H1 (cell line): Measurements from ENCODE around the gene ARID5B. TPM values are rescaled to one million over a fixed set of nuclear protein-coding genes. Genes with fewer than 3 reads are reported as not detected.

Source experiments
- CTCF ChIA-PET: fragments of 300-600 bp; sonication (Branson Sonifier 250); formaldehyde crosslinking; loops from one replicate; lab custom pipeline; 2021; ENCODE audit not compliant: partially characterized antibody; lab: Charles Lee
- POLR2A ChIA-PET: fragments of 300-600 bp; sonication (Branson Sonifier 250); formaldehyde crosslinking; loops from one replicate; lab custom pipeline; 2021; ENCODE audit warnings: inconsistent platforms; ENCODE audit not compliant: partially characterized antibody; lab: Charles Lee
- DNase-seq, 2 experiments: peaks; one replicate each; pipeline versions ENCODE4 v3.0.0 to v3.0.0-alpha.2; 2010 to 2022; ENCODE audit warnings: low spot score in 2 of 2, low read depth in 1 of 2, mixed read lengths in 1 of 2
- FAIRE-seq: peaks from 2 replicates; lab custom pipeline; 2011; peaks lifted over from hg19 to GRCh38; lab: Jason Lieb, UNC
- H2AFZ ChIP-seq: 2 replicates; pipeline ENCODE4 v1.8.1; 2012; ENCODE audit warnings: low read length, inconsistent platforms
- H2AK5ac ChIP-seq: 2 replicates; pipeline ENCODE4 v1.6.1; 2013; ENCODE audit warnings: low read depth, low read length
- H2BK120ac ChIP-seq: replicated peaks from 2 replicates; pipeline ENCODE3; 2013; ENCODE audit warnings: low read depth, low read length, inconsistent platforms
- H2BK12ac ChIP-seq: 2 replicates; pipeline ENCODE4 v1.6.1; 2013; ENCODE audit warnings: low read depth, low read length
- H2BK15ac ChIP-seq: 2 replicates; pipeline ENCODE4 v1.6.1; 2013; ENCODE audit warnings: low read length
- H2BK20ac ChIP-seq: 2 replicates; pipeline ENCODE4 v1.6.1; 2013; ENCODE audit warnings: low read length
- H2BK5ac ChIP-seq: 2 replicates; pipeline ENCODE4 v1.6.1; 2013; ENCODE audit warnings: low read depth, low read length
- H3K14ac ChIP-seq: 2 replicates; pipeline ENCODE4 v1.6.1; 2013; ENCODE audit warnings: inconsistent platforms; ENCODE audit not compliant: insufficient read length
- H3K18ac ChIP-seq: 2 replicates; pipeline ENCODE4 v1.6.1; 2013; ENCODE audit warnings: low read length; ENCODE audit errors: extremely low read depth
- H3K23ac ChIP-seq: 2 replicates; pipeline ENCODE4 v1.6.1; 2013; ENCODE audit warnings: inconsistent platforms; ENCODE audit not compliant: insufficient read length
- H3K23me2 ChIP-seq: 2 replicates; pipeline ENCODE4 v1.6.1; 2013; ENCODE audit warnings: low read depth, low read length
- H3K27ac ChIP-seq: 2 replicates; pipeline ENCODE4 v1.6.1; 2011; ENCODE audit warnings: low read depth, low read length, inconsistent platforms
- H3K27me3 ChIP-seq, 4 experiments: replicated peaks in 1 of 4; 1 replicate in 1 of 4; 2 replicates in 3 of 4; pipeline versions ENCODE4 v1.6.1 to v1.8.1; 2011 to 2013; ENCODE audit warnings: low read length in 3 of 4, mild to moderate bottlenecking in 3 of 4, inconsistent platforms in 2 of 4, mixed read lengths in 2 of 4, moderate library complexity in 1 of 4; ENCODE audit not compliant: control insufficient read depth in 3 of 4, insufficient read depth in 3 of 4; ENCODE audit errors: extremely low read depth in 1 of 4
- H3K36me3 ChIP-seq, 4 experiments: 2 replicates each; pipeline versions ENCODE4 v1.6.1 to v1.8.1; 2011 to 2013; ENCODE audit warnings: mild to moderate bottlenecking in 4 of 4, low read length in 3 of 4, moderate library complexity in 2 of 4, control low read depth in 1 of 4, inconsistent platforms in 1 of 4; ENCODE audit not compliant: insufficient read depth in 4 of 4, control insufficient read depth in 2 of 4
- H3K4ac ChIP-seq: replicated peaks from 2 replicates; pipeline ENCODE3; 2013; ENCODE audit warnings: low read length, low read depth, mixed read lengths, inconsistent platforms; ENCODE audit not compliant: insufficient read length
- H3K4me1 ChIP-seq, 4 experiments: replicated peaks in 1 of 4; 1 replicate in 1 of 4; 2 replicates in 3 of 4; pipeline versions ENCODE4 v1.6.1 to v1.8.1; 2011 to 2013; ENCODE audit warnings: low read length in 3 of 4, inconsistent platforms in 2 of 4, mixed read lengths in 1 of 4; ENCODE audit not compliant: insufficient read depth in 4 of 4, control insufficient read depth in 3 of 4
- H3K4me2 ChIP-seq, 2 experiments: 2 replicates each; pipeline versions ENCODE4 v1.6.1 to v1.8.1; 2011 to 2013; ENCODE audit warnings: low read depth in 2 of 2, low read length in 2 of 2, control low read depth in 1 of 2, inconsistent platforms in 1 of 2, mild to moderate bottlenecking in 1 of 2; ENCODE audit not compliant: insufficient read depth in 1 of 2
- H3K4me3 ChIP-seq, 4 experiments: fragments of 200-600, 300-600 bp in 1 of 4; sonication (generic), shearing (Covaris generic), sonication (Bioruptor Twin) in 1 of 4; 2 replicates each; pipeline versions ENCODE4 v1.5.1 to v1.8.1; 2011 to 2016; ENCODE audit warnings: low read length in 4 of 4, low read depth in 3 of 4, control low read depth in 2 of 4, inconsistent platforms in 2 of 4, mild to moderate bottlenecking in 2 of 4, mixed read lengths in 1 of 4, moderate library complexity in 1 of 4; ENCODE audit not compliant: insufficient read depth in 2 of 4; ENCODE audit errors: extremely low read depth in 1 of 4
- H3K56ac ChIP-seq: replicated peaks from 2 replicates; pipeline ENCODE3; 2013; ENCODE audit warnings: low read depth, mild to moderate bottlenecking, mixed read lengths, low read length, inconsistent platforms; ENCODE audit not compliant: insufficient read length
- H3K79me1 ChIP-seq: 2 replicates; pipeline ENCODE4 v1.6.1; 2013; ENCODE audit warnings: low read depth, low read length, control low read depth
- H3K79me2 ChIP-seq, 2 experiments: 2 replicates each; pipeline versions ENCODE4 v1.6.1 to v1.8.1; 2012 to 2013; ENCODE audit warnings: low read length in 2 of 2, mild to moderate bottlenecking in 2 of 2, inconsistent platforms in 1 of 2; ENCODE audit not compliant: insufficient read depth in 2 of 2, control insufficient read depth in 1 of 2
- H3K9ac ChIP-seq, 4 experiments: replicated peaks in 1 of 4; 1 replicate in 1 of 4; 2 replicates in 3 of 4; pipeline versions ENCODE4 v1.6.1 to v1.8.1; 2011 to 2013; ENCODE audit warnings: low read depth in 3 of 4, low read length in 3 of 4, control low read depth in 2 of 4, mild to moderate bottlenecking in 2 of 4, moderate library complexity in 2 of 4, inconsistent platforms in 1 of 4; ENCODE audit errors: extremely low read depth in 1 of 4
- H3K9me3 ChIP-seq, 2 experiments: 2 replicates each; pipeline versions ENCODE4 v1.6.1 to v1.8.1; 2012 to 2013; ENCODE audit warnings: mild to moderate bottlenecking in 2 of 2, moderate library complexity in 2 of 2, control low read depth in 1 of 2, inconsistent platforms in 1 of 2, low read depth in 1 of 2, low read length in 1 of 2, mixed read lengths in 1 of 2; ENCODE audit not compliant: insufficient read depth in 2 of 2
- H4K20me1 ChIP-seq, 2 experiments: replicated peaks in 1 of 2; 2 replicates each; pipeline versions ENCODE3 to v1.8.1; 2011 to 2013; ENCODE audit warnings: inconsistent platforms in 2 of 2, low read length in 2 of 2, mild to moderate bottlenecking in 1 of 2; ENCODE audit not compliant: insufficient read depth in 2 of 2, control insufficient read depth in 1 of 2
- H4K5ac ChIP-seq: 2 replicates; pipeline ENCODE4 v1.6.1; 2013; ENCODE audit warnings: low read length, low read depth, mixed read lengths, inconsistent platforms; ENCODE audit not compliant: insufficient read length
- H4K8ac ChIP-seq: 2 replicates; pipeline ENCODE4 v1.8.0; 2013; ENCODE audit warnings: mild to moderate bottlenecking, moderate library complexity, low read length, inconsistent platforms; ENCODE audit not compliant: insufficient read depth; ENCODE audit errors: extremely low read depth
- H4K91ac ChIP-seq: replicated peaks from 2 replicates; pipeline ENCODE3; 2013; ENCODE audit warnings: low read length, mixed read lengths, inconsistent platforms; ENCODE audit not compliant: insufficient read length
- BRCA1 ChIP-seq: IDR thresholded peaks from 2 replicates; pipeline ENCODE4 v1.6.1; 2012; ENCODE audit warnings: low read depth, low read length, improper control_type of control experiment
- CTBP2 ChIP-seq: IDR thresholded peaks from 2 replicates; pipeline ENCODE4 v1.7.0; 2011; ENCODE audit warnings: borderline replicate concordance, mild to moderate bottlenecking, moderate library complexity, mixed read lengths, low read length; ENCODE audit not compliant: insufficient read depth, insufficient read length
- GABPA ChIP-seq: IDR thresholded peaks from 2 replicates; pipeline ENCODE4 v1.6.1; 2011; ENCODE audit warnings: mild to moderate bottlenecking, low read length, moderate library complexity, borderline replicate concordance; ENCODE audit not compliant: insufficient read depth
- NANOG ChIP-seq: IDR thresholded peaks from 2 replicates; pipeline ENCODE4 v1.6.1; 2011; ENCODE audit warnings: low read length, low read depth, mild to moderate bottlenecking, inconsistent platforms; ENCODE audit not compliant: insufficient read depth, poor library complexity, severe bottlenecking
- SIN3A ChIP-seq, 2 experiments: IDR thresholded peaks in 1 of 2; conservative IDR thresholded peaks in 1 of 2; 2 replicates each; pipeline ENCODE4 v1.6.1; 2011 to 2012; ENCODE audit warnings: low read length in 2 of 2, improper control_type of control experiment in 1 of 2, low read depth in 1 of 2, mild to moderate bottlenecking in 1 of 2
- SIRT6 ChIP-seq: IDR thresholded peaks from one replicate; pipeline ENCODE4 v1.7.1; 2012; ENCODE audit warnings: low read length, inconsistent platforms
- WGBS, 2 experiments: shearing (Covaris generic) in 1 of 2; methylation state at CpG; one replicate each; pipeline versions ENCODE4 v1.1.6 to v1.1.7; 2013 to 2015; ENCODE audit warnings: low lambda C conversion rate in 2 of 2, mixed read lengths in 2 of 2, inconsistent platforms in 1 of 2, low coverage in 1 of 2, missing lambda C conversion rate in 1 of 2; ENCODE audit not compliant: insufficient replicate concordance in 2 of 2, insufficient coverage in 1 of 2, insufficient read length in 1 of 2; ENCODE audit errors: extremely low coverage in 1 of 2, missing lambda C conversion rate in 1 of 2; 5-methylcytosine and 5-hydroxymethylcytosine counted together
- polyA plus RNA-seq, 7 experiments: library from polyadenylated mRNA; depleted of rRNA in 3 of 7; stranded (reverse) in 5 of 7; unstranded in 2 of 7; fragments of >200 nt in 5 of 7; fragments of 200-250 nt in 2 of 7; gene quantifications; 1 replicate in 5 of 7; 2 replicates in 1 of 7; 4 replicates in 1 of 7; pipeline versions ENCODE4 v1.2.1 to v1.2.3, GENCODE V29; 2011 to 2013; ENCODE audit warnings: missing spikeins in 2 of 7, mixed read lengths in 2 of 7
- total RNA-seq: library from RNA; stranded (reverse); fragmentation: NEBNext Ultra II Directional; extraction: Animal tissue kit (Norgen Biotek cat#: 25700); gene quantifications from 2 replicates; pipeline ENCODE4 v1.2.1, GENCODE V29; 2021
- TF ChIP-seq, protein P1 (sequence below): IDR thresholded peaks from 2 replicates; pipeline ENCODE4 v1.6.1; 2012; ENCODE audit warnings: inconsistent platforms

Gene ARID5B
- total and polyA plus RNA-seq, 2 of the 8 experiments (the other 6 are each of a cell fraction or from before 2014, with no cell fraction given): 0.21 to 1.1 TPM

DNA sequence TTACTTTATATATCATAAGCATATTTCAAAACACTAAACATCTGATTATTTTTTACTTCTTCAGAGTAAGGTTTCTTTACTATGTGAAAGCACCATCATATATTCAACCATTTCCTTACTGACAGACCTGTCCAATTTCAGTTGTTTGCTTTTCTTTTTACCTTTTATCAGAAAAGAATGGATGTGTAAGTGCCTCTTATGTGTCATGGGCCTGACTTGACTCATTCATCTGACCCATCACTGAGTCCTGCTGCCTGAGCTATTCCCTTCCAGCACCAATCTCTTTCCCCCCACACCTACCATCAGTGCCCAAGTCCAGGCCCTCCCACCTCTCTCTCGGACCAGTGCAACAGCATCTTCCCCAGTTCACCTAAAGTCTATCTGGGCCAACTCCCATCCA is 41.7 kb upstream of the ARID5B start:
- Histone ChIP-seq H2BK5ac (no peak overlapping the region), H3K4me2 (no peak overlapping the region), H3K56ac (no peak overlapping the region), H4K91ac (no peak overlapping the region), H3K4ac (no peak overlapping the region), H3K14ac (no peak overlapping the region), H3K9me3 (no peaks in the 10 kb centered on the region), H3K79me2 (no peaks in the 10 kb centered on the region), H2BK20ac (no peak overlapping the region), H3K36me3 (no peaks in the 10 kb centered on the region), H3K27me3 (no peaks in the 10 kb centered on the region), H2BK12ac (no peak overlapping the region), H3K79me1 (no peaks in the 10 kb centered on the region), H4K5ac (no peak overlapping the region), H4K20me1 (no peaks in the 10 kb centered on the region), H2BK15ac (no peak overlapping the region), H2AK5ac (no peak overlapping the region), H3K4me1 (no peaks in the 10 kb centered on the region), H3K18ac (no peak overlapping the region), H3K23ac (no peak overlapping the region), H3K23me2 (no peaks in the 10 kb centered on the region), H2AFZ (no peak overlapping the region), H3K27ac (no peak overlapping the region), H3K4me3 (no peak overlapping the region), H2BK120ac (no peak overlapping the region), H4K8ac (no peak overlapping the region), H3K9ac (no peak overlapping the region)
- no peak for FAIRE-seq
- POLR2A ChIA-PET: no interaction called here
- 86% methylated on average over 1 of the region's 1 CpG; no CpG with 5 or more reads in 1 of the 2 experiments for WGBS, 2 experiments
- no peak for DNase-seq
- CTCF ChIA-PET: interaction anchor here (1.4 kb wide), 1 partner anchor 41 kb away, joined by 3 read pairs; no protein-coding TSS in a partner anchor
- TF ChIP-seq SIN3A (conservative IDR thresholded peaks at IDR 0.05 in 1 of 2, IDR thresholded peaks at IDR 0.05 in 1 of 2; ENCODE audit: low read depth in 1 of 2, low read length in 2 of 2) (no peak), SIRT6 (no peak), CTBP2 (no peak), NANOG (no peak), GABPA (no peak), BRCA1 (no peak)
- TF ChIP-seq, protein P1, sequence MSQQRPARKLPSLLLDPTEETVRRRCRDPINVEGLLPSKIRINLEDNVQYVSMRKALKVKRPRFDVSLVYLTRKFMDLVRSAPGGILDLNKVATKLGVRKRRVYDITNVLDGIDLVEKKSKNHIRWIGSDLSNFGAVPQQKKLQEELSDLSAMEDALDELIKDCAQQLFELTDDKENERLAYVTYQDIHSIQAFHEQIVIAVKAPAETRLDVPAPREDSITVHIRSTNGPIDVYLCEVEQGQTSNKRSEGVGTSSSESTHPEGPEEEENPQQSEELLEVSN: no peak
